Esophagus squamous epithelium (tissue), 4 donors: ENCODE measurements around the gene HOXC5.

ENCODE experiments used
- CTCF ChIP-seq, 6 experiments: fragments of 450-650 bp in 4 of 6; fragments of 200-600 bp in 2 of 6; sonication (generic) in 2 of 6; IDR thresholded peaks; one replicate each; pipeline ENCODE4 v1.5.1; 2016 to 2019; ENCODE audit warnings: antibody characterized with exemption in 6 of 6, mild to moderate bottlenecking in 4 of 6, moderate library complexity in 4 of 6
- POLR2A ChIP-seq, 4 donors: fragments of 450-650 bp; IDR thresholded peaks; one replicate each; pipeline ENCODE4 v1.6.1; 2017; ENCODE audit warnings: antibody characterized with exemption in 4 of 4, mild to moderate bottlenecking in 4 of 4, moderate library complexity in 3 of 4

- TF ChIP-seq CTCF (IDR thresholded peaks at IDR 0.05) = no peak
- TF ChIP-seq POLR2A (IDR thresholded peaks at IDR 0.05) = no peak
Observed at GRCh38 chr12:54071942-54072341, 39.1 kb downstream of the HOXC5 start.
